ENCODE results near the gene TIMM22.

- no peak for TF ChIP-seq CTCF (IDR thresholded peaks at IDR 0.05)
- TF ChIP-seq EP300 (IDR thresholded peaks at IDR 0.05), result no peak
- no peak for TF ChIP-seq POLR2A (IDR thresholded peaks at IDR 0.05)
Observed at GRCh38 chr17:956905-957304, 40.0 kb upstream of the TIMM22 start.

All from upper lobe of left lung (tissue), 4 donors.